ENCODE measurements around the gene GMDS.

- TF ChIP-seq, protein P1, sequence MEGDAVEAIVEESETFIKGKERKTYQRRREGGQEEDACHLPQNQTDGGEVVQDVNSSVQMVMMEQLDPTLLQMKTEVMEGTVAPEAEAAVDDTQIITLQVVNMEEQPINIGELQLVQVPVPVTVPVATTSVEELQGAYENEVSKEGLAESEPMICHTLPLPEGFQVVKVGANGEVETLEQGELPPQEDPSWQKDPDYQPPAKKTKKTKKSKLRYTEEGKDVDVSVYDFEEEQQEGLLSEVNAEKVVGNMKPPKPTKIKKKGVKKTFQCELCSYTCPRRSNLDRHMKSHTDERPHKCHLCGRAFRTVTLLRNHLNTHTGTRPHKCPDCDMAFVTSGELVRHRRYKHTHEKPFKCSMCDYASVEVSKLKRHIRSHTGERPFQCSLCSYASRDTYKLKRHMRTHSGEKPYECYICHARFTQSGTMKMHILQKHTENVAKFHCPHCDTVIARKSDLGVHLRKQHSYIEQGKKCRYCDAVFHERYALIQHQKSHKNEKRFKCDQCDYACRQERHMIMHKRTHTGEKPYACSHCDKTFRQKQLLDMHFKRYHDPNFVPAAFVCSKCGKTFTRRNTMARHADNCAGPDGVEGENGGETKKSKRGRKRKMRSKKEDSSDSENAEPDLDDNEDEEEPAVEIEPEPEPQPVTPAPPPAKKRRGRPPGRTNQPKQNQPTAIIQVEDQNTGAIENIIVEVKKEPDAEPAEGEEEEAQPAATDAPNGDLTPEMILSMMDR (IDR thresholded peaks at IDR 0.05), result no peak
- TF ChIP-seq GATA2 (CRISPR knock-in tag; IDR thresholded peaks at IDR 0.05) (no peak), RAD21 (IDR thresholded peaks at IDR 0.05; ENCODE audit: low read length) (no peak)
Measured at GRCh38 chr6:1697688-1698351, 547.6 kb downstream of the GMDS start.

Measured in SK-N-SH (cell line).